Endodermal cell (in vitro differentiated cells): Measurements from ENCODE around the gene SCNM1. TPM values are rescaled to one million over a fixed set of nuclear protein-coding genes. Genes with fewer than 3 reads are reported as not detected.

Source experiments
- DNase-seq: peaks from one replicate; pipeline ENCODE4 v3.0.0-alpha.2; 2017
- H3K27ac ChIP-seq: 2 replicates; pipeline ENCODE4 v1.5.1; 2013; ENCODE audit warnings: mild to moderate bottlenecking, low read depth, low read length, moderate library complexity
- H3K27me3 ChIP-seq: 2 replicates; pipeline ENCODE4 v1.6.1; 2013; ENCODE audit warnings: mild to moderate bottlenecking, low read length, moderate library complexity; ENCODE audit not compliant: insufficient read depth, control insufficient read depth, poor library complexity, severe bottlenecking
- H3K36me3 ChIP-seq: 2 replicates; pipeline ENCODE4 v1.7.0; 2013; ENCODE audit warnings: mild to moderate bottlenecking, low read length, moderate library complexity; ENCODE audit not compliant: control insufficient read depth, insufficient read depth
- H3K4me1 ChIP-seq: one replicate; pipeline ENCODE4 v1.7.0; 2013; ENCODE audit warnings: low read length; ENCODE audit not compliant: control insufficient read depth, insufficient read depth
- H3K4me3 ChIP-seq: 2 replicates; pipeline ENCODE4 v1.5.1; 2013; ENCODE audit warnings: mild to moderate bottlenecking, low read length, moderate library complexity
- H3K9ac ChIP-seq: 2 replicates; pipeline ENCODE4 v1.6.1; 2013; ENCODE audit warnings: mild to moderate bottlenecking, low read length, moderate library complexity; ENCODE audit not compliant: poor library complexity, severe bottlenecking; ENCODE audit errors: extremely low read depth
- H3K9me3 ChIP-seq: 2 replicates; pipeline ENCODE4 v1.6.1; 2013; ENCODE audit warnings: mild to moderate bottlenecking, low read length, moderate library complexity; ENCODE audit not compliant: control insufficient read depth
- H3K27ac Mint-ChIP-seq: 2 replicates; pipeline ENCODE4 v1.8.0; 2020; ENCODE audit warnings: mixed read lengths
- H3K27me3 Mint-ChIP-seq: 2 replicates; pipeline ENCODE4 v1.8.0; 2021; ENCODE audit warnings: mild to moderate bottlenecking, mixed read lengths; ENCODE audit not compliant: insufficient read depth
- H3K36me3 Mint-ChIP-seq: 2 replicates; pipeline ENCODE4 v1.8.0; 2020; ENCODE audit warnings: low read depth, mixed read lengths
- H3K4me1 Mint-ChIP-seq: 2 replicates; pipeline ENCODE4 v1.8.0; 2020; ENCODE audit warnings: mixed read lengths
- H3K4me3 Mint-ChIP-seq: 2 replicates; pipeline ENCODE4 v1.8.0; 2020; ENCODE audit warnings: mild to moderate bottlenecking, moderate library complexity, mixed read lengths
- H3K9me3 Mint-ChIP-seq: 2 replicates; pipeline ENCODE4 v1.8.0; 2020; ENCODE audit warnings: mild to moderate bottlenecking, mixed read lengths
- WGBS, 2 experiments: methylation state at CpG; one replicate each; pipeline versions ENCODE4 v1.1.5 to v1.1.7; 2013; ENCODE audit warnings: missing lambda C conversion rate in 2 of 2, mixed read lengths in 1 of 2; ENCODE audit not compliant: insufficient coverage in 1 of 2, insufficient read length in 1 of 2; 5-methylcytosine and 5-hydroxymethylcytosine counted together
- long read RNA-seq, 4 experiments: library from polyadenylated mRNA in 2 of 4; library from RNA in 1 of 4; library from capped mRNA in 1 of 4; stranded (forward) in 3 of 4; unstranded in 1 of 4; transcript quantifications; one replicate each; pipeline ENCODE4 v2.0.0, GENCODE V29; 2020 to 2021; ENCODE audit warnings: inconsistent platforms in 1 of 4
- polyA plus RNA-seq, 2 experiments: library from polyadenylated mRNA; stranded (reverse); fragments of 50-300 nt; gene quantifications; one replicate each; pipeline ENCODE4 v1.2.3, GENCODE V29; 2013
- total RNA-seq, 2 donors: library from RNA; stranded (reverse); fragmentation: NEBNext Ultra II Directional in 1 of 2; extraction: Animal tissue kit (Norgen Biotek cat#: 25700) in 1 of 2; gene quantifications; 2 replicates in 1 of 2; 3 replicates in 1 of 2; pipeline ENCODE4 v1.2.1, GENCODE V29; 2021
- TF ChIP-seq, protein P1 (sequence below): fragments of 200-600 bp; sonication (generic); conservative IDR thresholded peaks from 2 replicates; pipeline ENCODE4 v1.5.0; 2021; ENCODE audit warnings: antibody characterized with exemption, mild to moderate bottlenecking

The SCNM1 gene, protein sequence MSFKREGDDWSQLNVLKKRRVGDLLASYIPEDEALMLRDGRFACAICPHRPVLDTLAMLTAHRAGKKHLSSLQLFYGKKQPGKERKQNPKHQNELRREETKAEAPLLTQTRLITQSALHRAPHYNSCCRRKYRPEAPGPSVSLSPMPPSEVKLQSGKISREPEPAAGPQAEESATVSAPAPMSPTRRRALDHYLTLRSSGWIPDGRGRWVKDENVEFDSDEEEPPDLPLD
- total RNA-seq: 10 to 100 TPM; 41.1 to 44.8 TPM
- 50.6 TPM for polyA plus RNA-seq (2013, experiment 1 of 2)
- 43.5 TPM for polyA plus RNA-seq (2013, experiment 2 of 2)
- long read RNA-seq, experiment 1, transcript SCNM1-202 (7 exons, 2,016 nt): major isoform, 10 of 20 reads
- long read RNA-seq, experiment 1, partial matches to known transcripts: 4 of 20 reads
- long read RNA-seq, experiment 1, other reads (novel, unspliced or antisense): 4 of 20 reads
- long read RNA-seq, experiment 2, transcript SCNM1-202 (7 exons, 2,016 nt): major isoform, 22 of 34 reads
- long read RNA-seq, experiment 2, transcript SCNM1-201 (7 exons, 869 nt): minor isoform, 6 of 34 reads
- long read RNA-seq, experiment 2, partial matches to known transcripts: 1 of 34 reads
- long read RNA-seq, experiment 2, other reads (novel, unspliced or antisense): 5 of 34 reads
- long read RNA-seq, experiment 3, transcript SCNM1-202 (7 exons, 2,016 nt): major isoform, 10 of 35 reads
- long read RNA-seq, experiment 3, partial matches to known transcripts: 0 of 35 reads
- long read RNA-seq, experiment 3, other reads (novel, unspliced or antisense): 24 of 35 reads
- long read RNA-seq, experiment 4, transcript SCNM1-201 (7 exons, 869 nt): minor isoform, 7 of 57 reads
- long read RNA-seq, experiment 4, transcript SCNM1-202 (7 exons, 2,016 nt): major isoform, 38 of 57 reads
- long read RNA-seq, experiment 4, partial matches to known transcripts: 1 of 57 reads
- long read RNA-seq, experiment 4, other reads (novel, unspliced or antisense): 8 of 57 reads

DNA sequence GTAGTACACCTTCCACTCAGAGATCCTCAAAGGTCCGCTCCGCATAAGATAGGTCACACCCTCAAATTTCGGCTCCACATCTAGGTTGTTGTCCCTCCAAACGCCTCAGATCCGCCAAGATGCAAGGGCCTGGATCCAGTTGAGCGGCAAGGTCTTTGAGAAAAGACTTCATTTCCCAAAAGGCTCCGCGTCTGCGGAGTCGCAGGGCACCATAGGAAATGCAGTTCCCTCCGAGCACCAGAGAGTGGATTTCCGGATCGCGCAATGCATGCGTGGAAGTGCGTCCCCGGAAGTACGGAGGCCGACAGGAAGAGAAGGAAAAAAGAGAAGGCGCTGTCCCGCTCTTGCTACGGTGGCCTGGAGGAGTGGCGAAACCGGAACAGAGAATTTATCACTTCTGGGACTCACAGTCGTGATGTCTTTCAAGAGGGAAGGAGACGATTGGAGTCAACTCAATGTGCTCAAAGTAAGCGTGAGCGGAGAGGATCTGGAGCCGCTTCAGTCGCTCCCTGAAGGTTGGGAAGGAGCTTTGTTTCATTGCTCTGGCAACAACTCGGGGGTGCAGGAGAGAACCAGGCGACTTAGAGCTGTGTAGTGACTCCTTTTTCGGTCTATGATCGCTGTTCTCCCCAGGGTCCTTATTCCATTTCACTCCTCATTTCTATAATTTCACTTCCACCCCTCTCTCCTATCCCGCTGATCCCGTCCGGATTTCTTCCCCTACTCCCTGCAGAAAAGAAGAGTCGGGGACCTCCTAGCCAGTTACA is at the start of gene SCNM1, which contains the start of gene LYSMD1:
TSS of gene SCNM1 (plus strand) at position 407 of the 767 bp plus-strand sequence. CDS start at position 416, 9 bp downstream.
TSS of gene LYSMD1 (minus strand) at position 165 of the 767 bp plus-strand sequence. CDS start 644 bp downstream, outside the sequence.
- H3K27me3 ChIP-seq: no peaks in the 10 kb centered on the region
- H3K36me3 Mint-ChIP-seq: peaks cover 35% of the 10 kb centered on the region
- TF ChIP-seq, protein P1, sequence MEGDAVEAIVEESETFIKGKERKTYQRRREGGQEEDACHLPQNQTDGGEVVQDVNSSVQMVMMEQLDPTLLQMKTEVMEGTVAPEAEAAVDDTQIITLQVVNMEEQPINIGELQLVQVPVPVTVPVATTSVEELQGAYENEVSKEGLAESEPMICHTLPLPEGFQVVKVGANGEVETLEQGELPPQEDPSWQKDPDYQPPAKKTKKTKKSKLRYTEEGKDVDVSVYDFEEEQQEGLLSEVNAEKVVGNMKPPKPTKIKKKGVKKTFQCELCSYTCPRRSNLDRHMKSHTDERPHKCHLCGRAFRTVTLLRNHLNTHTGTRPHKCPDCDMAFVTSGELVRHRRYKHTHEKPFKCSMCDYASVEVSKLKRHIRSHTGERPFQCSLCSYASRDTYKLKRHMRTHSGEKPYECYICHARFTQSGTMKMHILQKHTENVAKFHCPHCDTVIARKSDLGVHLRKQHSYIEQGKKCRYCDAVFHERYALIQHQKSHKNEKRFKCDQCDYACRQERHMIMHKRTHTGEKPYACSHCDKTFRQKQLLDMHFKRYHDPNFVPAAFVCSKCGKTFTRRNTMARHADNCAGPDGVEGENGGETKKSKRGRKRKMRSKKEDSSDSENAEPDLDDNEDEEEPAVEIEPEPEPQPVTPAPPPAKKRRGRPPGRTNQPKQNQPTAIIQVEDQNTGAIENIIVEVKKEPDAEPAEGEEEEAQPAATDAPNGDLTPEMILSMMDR: no peak
- peak within 1 kb of the TSS; percentile 94 for H3K27ac Mint-ChIP-seq
- H3K4me3 ChIP-seq: peak within 1 kb of the TSS; percentile 95
- H3K36me3 ChIP-seq: peaks cover 32% of the 10 kb centered on the region
- peak within 1 kb of the TSS; percentile 70 for H3K9ac ChIP-seq
- peaks cover 5% of the 10 kb centered on the region for H3K4me1 ChIP-seq
- H3K4me3 Mint-ChIP-seq: peak within 1 kb of the TSS; percentile 91
- no peaks in the 10 kb centered on the region for H3K9me3 Mint-ChIP-seq
- H3K27me3 Mint-ChIP-seq: no peaks in the 10 kb centered on the region
- no peaks in the 10 kb centered on the region for H3K9me3 ChIP-seq
- H3K4me1 Mint-ChIP-seq: peaks cover 16% of the 10 kb centered on the region
- 0 to 1% methylated on average over 29 to 38 of the region's 38 CpGs for WGBS, 2 experiments
- peak; percentile 99 for DNase-seq
- H3K27ac ChIP-seq: peak within 1 kb of the TSS; percentile 69

DNA sequence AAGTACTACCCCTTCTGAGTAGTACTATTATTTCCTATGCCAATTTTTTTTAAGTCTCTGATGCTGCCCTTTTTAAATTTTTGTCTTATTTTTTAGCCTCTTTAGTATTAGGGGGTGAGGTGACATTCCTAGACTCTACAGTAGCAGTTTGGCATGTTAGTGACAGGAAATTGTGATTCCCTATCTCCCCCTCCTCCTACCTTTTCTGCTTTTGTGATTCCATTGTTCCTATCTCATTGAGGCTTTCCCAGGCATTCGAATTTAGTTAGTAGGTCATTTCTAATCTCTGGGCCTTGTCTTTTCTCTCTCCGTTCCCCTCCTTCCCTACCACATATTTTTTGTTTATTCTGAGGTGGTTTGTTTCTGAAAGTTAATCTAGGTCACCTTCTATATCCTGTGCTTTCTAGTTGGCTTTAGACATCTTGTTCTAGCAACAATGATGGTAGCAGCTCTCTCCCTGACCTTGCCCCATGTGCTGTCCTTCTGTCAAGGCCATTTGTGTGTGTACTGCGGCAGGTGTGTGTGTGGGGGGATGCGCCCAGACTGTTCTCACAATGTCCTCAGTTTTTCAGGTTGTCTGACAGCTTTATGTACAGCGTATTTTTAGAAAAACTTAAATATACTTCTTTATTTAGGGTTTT is 41.1 kb upstream of the SCNM1 start:
- Mint-ChIP-seq H3K36me3 (peaks cover 2% of the 10 kb centered on the region), H3K4me3 (no peak overlapping the region), H3K4me1 (peaks cover 14% of the 10 kb centered on the region), H3K9me3 (no peaks in the 10 kb centered on the region), H3K27ac (no peak overlapping the region), H3K27me3 (no peaks in the 10 kb centered on the region)
- Histone ChIP-seq H3K36me3 (no peaks in the 10 kb centered on the region), H3K27ac (no peak overlapping the region), H3K4me3 (no peak overlapping the region), H3K27me3 (no peaks in the 10 kb centered on the region), H3K4me1 (no peaks in the 10 kb centered on the region), H3K9me3 (no peaks in the 10 kb centered on the region), H3K9ac (no peak overlapping the region)
- no peak for DNase-seq
- TF ChIP-seq, protein P1: no peak
- 69% methylated on average over 3 of the region's 5 CpGs; no CpG with 5 or more reads in 1 of the 2 experiments for WGBS, 2 experiments
